ENCODE measurements around the gene MYO3B. TPM values are rescaled to one million over a fixed set of nuclear protein-coding genes. Genes with fewer than 3 reads are reported as not detected.

MYO3B gene
- total RNA-seq, 1 donor from 2014 or later, result 9.1 TPM

DNA sequence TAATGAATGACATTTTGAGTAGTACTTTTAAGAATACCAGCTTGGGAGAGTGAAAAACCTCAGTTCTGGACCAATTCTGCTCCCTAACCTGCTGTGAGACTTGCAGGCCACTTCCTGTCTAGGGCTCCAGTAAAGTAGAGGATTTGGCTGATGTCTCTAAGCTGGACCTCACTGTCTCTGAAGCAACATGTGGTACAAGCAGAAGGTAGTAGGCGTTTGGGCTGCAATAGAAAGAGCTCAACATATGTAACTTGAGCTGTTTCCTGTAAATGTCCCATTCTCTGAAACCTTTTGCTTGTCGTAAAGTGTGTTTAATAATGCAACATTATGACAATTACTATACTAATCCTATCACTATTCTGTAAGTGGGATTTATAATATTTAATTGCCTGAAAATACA lies 213.1 kb downstream of the MYO3B start:
- Mint-ChIP-seq H3K36me3 (no peaks in the 10 kb centered on the region), H3K27me3 (ENCODE audit: low read depth) (peaks cover 34% of the 10 kb centered on the region), H3K9me3 (no peaks in the 10 kb centered on the region), H3K27ac (no peak overlapping the region), H3K4me3 (no peak overlapping the region), H3K4me1 (peaks cover 24% of the 10 kb centered on the region)
- no peak for DNase-seq (ENCODE audit: low spot score in 2 of 2, unreplicated experiment in 2 of 2)
- TF ChIP-seq, protein P1, sequence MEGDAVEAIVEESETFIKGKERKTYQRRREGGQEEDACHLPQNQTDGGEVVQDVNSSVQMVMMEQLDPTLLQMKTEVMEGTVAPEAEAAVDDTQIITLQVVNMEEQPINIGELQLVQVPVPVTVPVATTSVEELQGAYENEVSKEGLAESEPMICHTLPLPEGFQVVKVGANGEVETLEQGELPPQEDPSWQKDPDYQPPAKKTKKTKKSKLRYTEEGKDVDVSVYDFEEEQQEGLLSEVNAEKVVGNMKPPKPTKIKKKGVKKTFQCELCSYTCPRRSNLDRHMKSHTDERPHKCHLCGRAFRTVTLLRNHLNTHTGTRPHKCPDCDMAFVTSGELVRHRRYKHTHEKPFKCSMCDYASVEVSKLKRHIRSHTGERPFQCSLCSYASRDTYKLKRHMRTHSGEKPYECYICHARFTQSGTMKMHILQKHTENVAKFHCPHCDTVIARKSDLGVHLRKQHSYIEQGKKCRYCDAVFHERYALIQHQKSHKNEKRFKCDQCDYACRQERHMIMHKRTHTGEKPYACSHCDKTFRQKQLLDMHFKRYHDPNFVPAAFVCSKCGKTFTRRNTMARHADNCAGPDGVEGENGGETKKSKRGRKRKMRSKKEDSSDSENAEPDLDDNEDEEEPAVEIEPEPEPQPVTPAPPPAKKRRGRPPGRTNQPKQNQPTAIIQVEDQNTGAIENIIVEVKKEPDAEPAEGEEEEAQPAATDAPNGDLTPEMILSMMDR (IDR thresholded peaks at IDR 0.05; ENCODE audit: unreplicated experiment), result no peak

DNA sequence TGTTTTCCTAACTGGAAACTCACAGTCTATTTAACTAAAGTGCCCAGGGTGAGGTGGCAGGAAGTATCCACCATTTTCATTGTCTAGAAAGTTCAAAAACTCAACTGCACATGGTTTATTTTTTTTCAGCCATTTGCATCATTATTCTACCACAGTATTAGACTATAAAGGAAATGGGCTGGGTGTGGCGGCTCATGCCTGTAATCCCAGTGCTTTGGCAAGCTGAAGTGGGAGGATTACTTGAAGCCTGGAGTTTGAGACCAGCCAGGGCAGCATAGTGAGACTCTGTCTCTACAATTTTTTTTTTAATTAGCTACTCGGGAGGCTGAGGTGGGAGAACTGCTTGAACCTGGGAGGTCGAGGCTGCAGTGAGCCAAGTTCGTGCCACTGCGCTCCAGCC lies 213.8 kb downstream of the MYO3B start:
- no peak overlapping the region for H3K4me3 Mint-ChIP-seq
- no peaks in the 10 kb centered on the region for H3K36me3 Mint-ChIP-seq
- no peaks in the 10 kb centered on the region for H3K9me3 Mint-ChIP-seq

GRCh38 chr2:170393861-170394498 lies 216.0 kb downstream of the MYO3B start:
- TF ChIP-seq, protein P1 (IDR thresholded peaks at IDR 0.05; ENCODE audit: unreplicated experiment), result no peak
- no peak for DNase-seq (ENCODE audit: low spot score in 2 of 2, unreplicated experiment in 2 of 2)
- H3K27ac Mint-ChIP-seq, result no peak overlapping the region

More for the DNA sequence above, 213.8 kb downstream of the MYO3B start:
- Mint-ChIP-seq H3K27me3 (ENCODE audit: low read depth) (peaks cover 40% of the 10 kb centered on the region), H3K4me1 (peaks cover 17% of the 10 kb centered on the region), H3K27ac (no peak overlapping the region)
- DNase-seq (ENCODE audit: low spot score in 2 of 2, unreplicated experiment in 2 of 2), result no peak
- TF ChIP-seq, protein P1 (IDR thresholded peaks at IDR 0.05; ENCODE audit: unreplicated experiment), result no peak

DNA sequence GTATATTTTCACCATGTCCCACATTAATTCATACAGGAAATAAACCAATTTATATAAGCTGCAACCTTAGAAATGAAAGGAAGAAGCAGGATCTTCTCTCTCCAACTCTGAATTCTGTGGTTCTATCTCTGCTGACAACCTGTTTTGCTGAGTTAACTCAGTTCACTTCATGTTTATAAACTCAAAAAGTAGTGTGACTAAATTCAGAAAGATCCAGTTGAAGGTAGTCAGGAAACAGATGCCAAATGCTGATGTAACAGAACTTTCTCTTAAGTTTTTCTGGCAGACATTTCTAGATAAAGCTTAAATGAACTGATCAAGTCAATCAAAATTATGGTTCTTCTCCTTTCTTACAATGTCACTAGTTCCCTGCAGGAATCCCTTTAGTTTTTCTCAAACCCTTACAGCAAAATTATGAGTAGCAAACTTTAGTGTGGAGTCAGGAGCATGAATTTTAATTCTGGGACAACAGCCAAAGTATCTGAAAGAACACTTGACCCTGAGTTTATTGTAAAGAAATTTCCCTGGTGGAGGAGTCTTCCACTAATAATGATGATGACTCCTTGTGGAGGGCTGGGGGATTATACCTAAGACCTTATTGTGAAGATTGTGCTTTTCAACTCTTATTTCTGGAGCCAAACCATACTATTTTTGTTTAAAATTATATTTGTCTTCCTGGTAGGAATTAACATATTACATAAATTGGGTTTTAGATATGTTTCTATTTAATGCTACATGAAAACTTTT lies 216.9 kb downstream of the MYO3B start:
- no peaks in the 10 kb centered on the region for H3K36me3 Mint-ChIP-seq
- H3K27ac Mint-ChIP-seq, result no peak overlapping the region
- DNase-seq (ENCODE audit: low spot score in 2 of 2, unreplicated experiment in 2 of 2), result no peak
- H3K27me3 Mint-ChIP-seq (ENCODE audit: low read depth), result peaks cover 42% of the 10 kb centered on the region
- TF ChIP-seq, protein P1 (IDR thresholded peaks at IDR 0.05; ENCODE audit: unreplicated experiment), result no peak
- peaks cover 11% of the 10 kb centered on the region for H3K4me1 Mint-ChIP-seq
- H3K4me3 Mint-ChIP-seq, result no peak overlapping the region
- no peaks in the 10 kb centered on the region for H3K9me3 Mint-ChIP-seq

More at GRCh38 chr2:170393861-170394498, 216.0 kb downstream of the MYO3B start:
- Mint-ChIP-seq H3K9me3 (no peaks in the 10 kb centered on the region), H3K4me3 (no peak overlapping the region), H3K27me3 (ENCODE audit: low read depth) (peaks cover 44% of the 10 kb centered on the region), H3K4me1 (peaks cover 11% of the 10 kb centered on the region), H3K36me3 (no peaks in the 10 kb centered on the region)

GRCh38 chr2:170396799-170397459 lies 219.0 kb downstream of the MYO3B start:
- Mint-ChIP-seq H3K36me3 (no peaks in the 10 kb centered on the region), H3K4me3 (no peak overlapping the region), H3K27ac (no peak overlapping the region), H3K4me1 (peaks cover 11% of the 10 kb centered on the region), H3K27me3 (ENCODE audit: low read depth) (peaks cover 40% of the 10 kb centered on the region), H3K9me3 (no peaks in the 10 kb centered on the region)
- TF ChIP-seq, protein P1 (IDR thresholded peaks at IDR 0.05; ENCODE audit: unreplicated experiment), result no peak
- no peak for DNase-seq (ENCODE audit: low spot score in 2 of 2, unreplicated experiment in 2 of 2)
